Chondrocyte (in vitro differentiated cells): Measurements from ENCODE around the gene HACL1. TPM values are rescaled to one million over a fixed set of nuclear protein-coding genes. Genes with fewer than 3 reads are reported as not detected.
A peak's percentile ranks its signal among the peaks of the same experiment; 100 is the strongest.

Source experiments
- DNase-seq: peaks from one replicate; pipeline ENCODE4 v3.0.0; 2021; ENCODE audit warnings: mixed read lengths, low spot score
- H3K27ac Mint-ChIP-seq: one replicate; pipeline ENCODE4 v1.8.0; 2021; ENCODE audit warnings: mild to moderate bottlenecking, moderate library complexity, mixed read lengths; ENCODE audit not compliant: unreplicated experiment
- H3K27me3 Mint-ChIP-seq: 2 replicates; pipeline ENCODE4 v1.8.0; 2021; ENCODE audit warnings: low read depth, mixed read lengths
- H3K36me3 Mint-ChIP-seq: 2 replicates; pipeline ENCODE4 v1.8.0; 2021; ENCODE audit warnings: low read depth, mixed read lengths
- H3K4me1 Mint-ChIP-seq: 2 replicates; pipeline ENCODE4 v1.8.0; 2021; ENCODE audit warnings: low read depth, mild to moderate bottlenecking, mixed read lengths
- H3K4me3 Mint-ChIP-seq: one replicate; pipeline ENCODE4 v1.8.0; 2021; ENCODE audit warnings: mild to moderate bottlenecking, moderate library complexity, mixed read lengths; ENCODE audit not compliant: unreplicated experiment
- H3K9me3 Mint-ChIP-seq: 2 replicates; pipeline ENCODE4 v1.8.0; 2021; ENCODE audit warnings: low read depth, mixed read lengths
- CTCF ChIP-seq: fragments of 200-600 bp; sonication (generic); IDR thresholded peaks from 2 replicates; pipeline ENCODE4 v1.5.0; 2021; ENCODE audit warnings: antibody characterized with exemption, mild to moderate bottlenecking, moderate library complexity
- total RNA-seq: library from RNA; stranded (reverse); gene quantifications from 3 replicates; pipeline ENCODE4 v1.2.1, GENCODE V29; 2021

Gene HACL1
- total RNA-seq, 1 donor from 2014 or later = 16.9 TPM

GRCh38 chr3:15601046-15601398 is 347 bp downstream of the HACL1 start:
- Mint-ChIP-seq H3K4me1 (peaks cover 31% of the 10 kb centered on the region), H3K9me3 (no peaks in the 10 kb centered on the region), H3K4me3 (peak overlapping the region; percentile 98), H3K27me3 (no peaks in the 10 kb centered on the region), H3K36me3 (peaks cover 17% of the 10 kb centered on the region), H3K27ac (peak overlapping the region; percentile 98)
- no peak for DNase-seq
- TF ChIP-seq CTCF = no peak

GRCh38 chr3:15595955-15596354 is 5.4 kb downstream of the HACL1 start:
- Mint-ChIP-seq H3K27ac (no peak overlapping the region), H3K36me3 (peaks cover 17% of the 10 kb centered on the region), H3K27me3 (no peaks in the 10 kb centered on the region), H3K4me1 (peaks cover 22% of the 10 kb centered on the region), H3K4me3 (no peak overlapping the region), H3K9me3 (no peaks in the 10 kb centered on the region)
- no peak for DNase-seq
- no peak for TF ChIP-seq CTCF

GRCh38 chr3:15592968-15593367 is 8.4 kb downstream of the HACL1 start:
- no peak for TF ChIP-seq CTCF
- Mint-ChIP-seq H3K4me1 (peaks cover 5% of the 10 kb centered on the region), H3K4me3 (no peak overlapping the region), H3K27ac (no peak overlapping the region), H3K27me3 (no peaks in the 10 kb centered on the region), H3K9me3 (no peaks in the 10 kb centered on the region), H3K36me3 (peaks cover 6% of the 10 kb centered on the region)
- DNase-seq = no peak

GRCh38 chr3:15591928-15592327 is 9.4 kb downstream of the HACL1 start:
- no peak for TF ChIP-seq CTCF

GRCh38 chr3:15591242-15591641 is 10.1 kb downstream of the HACL1 start:
- H3K4me3 Mint-ChIP-seq = peak overlapping the region; percentile 39
- no peak for TF ChIP-seq CTCF
- H3K4me1 Mint-ChIP-seq = peaks cover 10% of the 10 kb centered on the region
- no peaks in the 10 kb centered on the region for H3K36me3 Mint-ChIP-seq
- H3K27me3 Mint-ChIP-seq = no peaks in the 10 kb centered on the region
- peak overlapping the region; percentile 83 for H3K27ac Mint-ChIP-seq
- no peak for DNase-seq
- no peaks in the 10 kb centered on the region for H3K9me3 Mint-ChIP-seq

More at GRCh38 chr3:15591928-15592327, 9.4 kb downstream of the HACL1 start:
- H3K4me1 Mint-ChIP-seq = peaks cover 5% of the 10 kb centered on the region
- H3K27ac Mint-ChIP-seq = no peak overlapping the region
- H3K36me3 Mint-ChIP-seq = peaks cover under 1% of the 10 kb centered on the region
- no peaks in the 10 kb centered on the region for H3K27me3 Mint-ChIP-seq
- no peaks in the 10 kb centered on the region for H3K9me3 Mint-ChIP-seq
- DNase-seq = no peak
- H3K4me3 Mint-ChIP-seq = no peak overlapping the region
